ENCODE data around the gene ADAMTS17.

ADAMTS17 gene

DNA sequence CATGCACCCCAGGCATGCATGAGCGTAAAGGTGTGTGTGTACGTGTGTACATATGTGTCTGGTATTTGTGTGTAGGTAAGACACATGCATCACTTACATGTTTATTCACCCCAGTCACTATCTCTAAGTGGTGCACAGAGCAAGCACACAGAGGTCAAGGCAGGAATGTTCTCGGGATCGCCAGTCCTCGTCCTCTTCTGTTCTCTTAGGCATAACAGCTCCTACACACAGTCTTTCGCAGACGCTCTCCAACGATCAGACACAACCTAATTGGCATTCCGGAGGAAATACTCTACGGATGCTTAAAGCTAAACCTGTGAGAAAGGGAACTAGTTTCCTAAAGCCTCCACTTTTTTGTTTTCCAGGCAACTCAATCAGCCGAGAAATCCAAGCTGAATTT, 95.9 kb downstream of the ADAMTS17 start:
- DNase-seq = no peak

DNA sequence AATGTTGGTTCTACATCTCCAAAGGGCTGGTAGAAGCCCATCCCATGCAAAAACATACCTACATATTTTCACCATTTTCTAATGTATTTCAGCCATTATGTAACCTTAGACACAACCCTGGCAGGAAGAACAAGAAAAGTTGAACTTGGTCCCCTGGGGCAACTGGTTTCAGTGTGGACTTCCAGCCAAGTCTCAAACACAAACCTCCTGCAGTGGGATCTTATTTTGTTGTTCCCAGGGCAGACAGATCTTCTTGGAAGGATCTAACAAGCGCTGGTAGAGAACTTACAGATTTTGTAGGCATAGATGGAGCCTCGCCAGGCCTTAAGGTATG, 96.3 kb downstream of the ADAMTS17 start:
- DNase-seq = no peak

DNA sequence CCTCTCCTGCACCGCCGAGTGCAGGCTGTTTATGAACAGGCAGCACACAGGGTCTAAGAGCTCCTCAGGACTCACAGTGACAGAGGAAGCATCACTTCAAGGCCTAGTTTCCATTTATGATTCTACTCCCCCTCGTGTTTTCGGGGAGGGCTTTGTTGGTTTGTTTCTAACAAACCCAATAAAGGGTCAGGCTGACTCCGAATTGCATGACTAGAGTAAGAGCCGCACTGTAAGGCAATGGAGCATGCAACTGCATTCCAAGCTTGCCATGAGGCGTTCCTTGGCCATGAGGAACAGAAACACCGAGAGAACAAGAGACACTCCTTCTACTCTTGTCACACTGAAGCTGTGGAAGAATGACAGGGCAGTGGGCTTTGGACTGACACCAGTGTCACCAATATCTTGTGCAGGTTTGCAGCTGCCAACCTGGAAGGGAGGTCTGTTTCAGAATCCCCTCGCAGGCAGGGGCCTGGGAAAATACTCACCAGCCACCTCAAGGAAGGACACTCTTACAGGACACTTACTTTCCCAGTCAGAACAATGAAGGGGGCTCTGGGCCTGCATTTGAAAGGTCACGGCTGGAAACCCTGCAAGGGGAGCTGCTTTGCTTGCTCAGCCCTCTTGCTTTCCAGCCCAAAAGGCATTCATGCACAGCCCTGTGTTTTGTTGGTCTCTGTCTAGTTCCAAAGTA, 96.8 kb downstream of the ADAMTS17 start:
- no peak for DNase-seq

DNA sequence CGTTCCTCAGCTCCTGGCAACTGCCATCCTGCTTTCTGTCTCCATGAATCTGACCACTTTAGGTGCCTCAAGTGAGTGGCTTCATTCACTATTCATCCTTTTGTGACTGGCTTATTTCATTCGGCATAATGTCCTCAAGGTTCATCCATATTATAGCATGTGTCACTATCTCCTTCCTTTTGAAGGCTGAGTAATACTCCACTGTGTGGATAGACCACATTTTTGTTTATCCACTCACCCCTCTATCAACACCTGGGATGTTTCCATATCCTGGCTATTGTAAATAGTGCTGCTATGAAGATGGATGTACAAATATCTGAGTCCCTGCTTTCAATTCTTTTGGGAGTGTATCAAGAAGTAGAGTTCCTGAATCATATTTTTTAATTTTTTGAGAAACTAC, 98.8 kb downstream of the ADAMTS17 start:
- no peak for DNase-seq

DNA sequence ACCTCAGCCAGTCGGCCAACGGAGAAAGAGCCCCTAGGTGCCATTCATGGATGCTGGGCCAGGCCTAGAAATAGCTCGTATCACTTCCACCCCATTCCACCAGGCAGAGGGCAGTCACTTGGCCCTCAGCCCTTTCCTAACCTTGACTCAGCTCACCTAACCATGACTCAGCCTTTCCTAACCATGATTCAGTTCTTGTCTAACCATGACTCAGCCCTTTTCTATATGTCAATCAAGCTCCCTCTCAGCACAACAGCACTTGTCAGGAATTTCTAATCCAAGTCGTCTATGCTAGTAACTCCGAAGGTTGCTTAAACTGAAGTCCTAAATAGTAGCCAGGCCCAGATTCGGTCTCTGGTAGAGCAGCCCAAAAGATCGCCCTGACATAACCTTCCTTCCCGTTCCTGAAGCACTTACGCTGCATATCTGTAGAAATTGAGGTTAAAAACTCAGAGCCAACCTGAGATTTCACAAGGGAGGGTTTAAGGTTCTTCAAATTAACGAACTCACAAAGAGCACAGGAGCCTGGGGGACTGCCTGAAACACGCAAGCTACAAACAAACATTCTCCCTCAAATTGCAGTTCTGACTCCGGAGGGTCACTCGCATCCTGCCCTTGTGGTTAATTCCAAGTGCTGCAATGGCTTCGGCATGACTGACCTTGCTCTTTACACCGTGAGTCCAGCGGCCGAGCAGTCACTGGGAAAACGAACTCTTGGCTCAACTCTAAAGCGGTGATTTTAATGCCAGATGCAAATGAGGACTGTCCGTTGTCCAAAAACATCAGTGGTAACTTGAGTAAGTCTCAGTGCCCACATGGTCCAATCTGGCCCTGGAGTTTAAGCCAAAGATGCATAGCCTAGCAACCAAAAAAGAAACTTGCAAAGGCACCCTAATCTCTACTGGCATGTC, 99.9 kb downstream of the ADAMTS17 start:
- no peak for DNase-seq

DNA sequence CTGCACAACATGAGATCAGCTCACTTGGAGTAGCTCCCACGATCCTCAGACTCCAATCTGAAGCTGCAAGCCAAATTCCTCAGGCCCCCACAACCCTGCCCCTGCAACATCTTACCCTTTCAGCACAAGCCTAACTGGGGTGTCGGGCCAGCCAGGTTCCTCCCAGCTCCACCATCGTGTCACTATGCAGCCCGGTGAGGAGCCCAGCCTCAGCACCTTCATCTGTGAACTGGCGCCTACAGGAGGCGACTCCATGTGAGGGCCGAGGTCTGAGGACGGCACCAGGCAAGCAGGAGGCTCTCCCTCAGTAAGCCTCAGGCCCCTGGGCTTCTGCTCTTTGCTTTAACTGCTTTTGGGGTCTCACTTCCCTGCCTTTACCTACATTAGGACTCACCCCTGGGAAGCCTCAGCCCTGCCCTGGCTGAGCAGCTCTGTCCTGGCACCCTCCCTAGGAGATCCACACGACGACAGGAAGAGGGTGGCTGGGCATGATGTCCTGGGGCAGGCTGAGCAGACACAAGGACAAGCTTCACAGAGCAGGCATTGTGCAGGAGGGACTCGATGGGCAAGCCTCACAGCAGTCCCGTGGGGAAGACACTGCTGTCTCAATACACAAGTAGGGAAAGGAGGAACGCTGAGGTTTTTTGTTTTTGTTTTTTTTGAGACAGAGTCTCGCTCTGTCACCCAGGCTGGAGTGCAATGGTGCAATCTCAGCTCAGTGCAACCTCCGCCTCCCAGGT, 104.6 kb downstream of the ADAMTS17 start:
- DNase-seq = no peak

DNA sequence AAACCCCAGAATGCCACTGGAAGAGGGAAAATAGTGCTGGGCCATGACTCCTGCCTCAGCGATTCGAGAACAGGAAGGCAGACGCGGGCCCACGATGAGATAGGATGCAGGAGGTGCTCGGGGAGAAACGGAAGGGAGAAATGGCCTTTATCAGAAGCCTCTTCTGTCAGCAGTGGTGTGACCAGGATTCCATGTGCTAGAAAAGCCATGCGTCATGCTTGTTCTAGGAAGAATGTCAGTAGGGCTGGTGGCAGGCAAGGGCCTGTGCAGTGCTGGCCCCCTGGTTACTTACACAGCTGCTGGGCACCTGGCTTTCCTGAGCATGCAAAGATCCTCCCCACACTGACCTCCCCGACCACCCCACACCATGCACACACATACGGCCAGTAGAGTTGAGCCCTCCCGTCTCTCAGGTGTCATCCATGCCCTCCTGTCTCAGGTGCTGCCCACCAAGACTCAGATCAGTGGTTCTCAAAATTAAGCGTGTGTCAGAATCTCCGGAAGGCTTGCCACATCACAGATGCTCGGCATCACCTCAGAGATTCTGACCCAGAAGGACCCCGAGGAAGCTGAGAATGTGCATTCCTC, 106.7 kb downstream of the ADAMTS17 start:
- DNase-seq = no peak

DNA sequence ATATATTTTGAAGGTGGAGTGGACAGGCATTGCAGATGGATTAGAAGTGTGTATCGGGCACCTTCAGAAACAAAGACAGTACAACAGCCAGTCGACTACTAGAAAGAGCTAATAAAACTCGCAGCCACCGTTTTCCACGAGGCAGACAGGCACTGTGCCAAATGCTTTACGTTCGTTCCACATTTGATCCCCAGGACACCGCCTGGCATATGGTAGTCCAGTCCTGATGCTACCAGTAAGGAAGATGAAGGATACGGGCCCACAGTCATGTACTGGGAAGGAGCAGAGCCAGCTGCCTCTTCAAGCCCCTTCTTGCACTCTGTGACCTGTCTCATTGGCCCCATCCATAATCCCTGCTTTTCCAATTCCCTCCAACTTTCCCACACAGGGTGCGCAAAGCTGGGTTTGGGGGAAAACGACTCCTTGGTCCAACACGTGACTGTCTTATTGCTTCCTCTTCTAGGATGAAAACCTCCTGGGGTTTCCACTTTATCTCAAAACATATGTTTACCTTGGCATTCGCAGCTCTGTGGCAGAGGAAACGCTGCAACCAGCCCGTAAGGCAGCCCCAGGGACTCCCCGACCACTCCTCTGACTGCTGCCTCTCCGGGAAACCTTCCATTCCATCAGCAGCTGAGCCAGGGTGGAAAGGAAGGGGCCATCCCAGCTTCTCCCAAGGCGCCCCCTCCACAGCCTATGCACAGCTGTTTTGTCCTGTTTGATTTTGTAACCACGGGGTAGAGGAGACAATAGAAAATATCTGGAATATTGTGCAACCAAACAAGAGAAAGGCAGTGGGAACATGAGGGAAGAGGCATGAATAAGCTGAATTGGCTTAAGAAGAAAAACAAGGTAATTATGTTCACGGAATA, 107.4 kb downstream of the ADAMTS17 start:
- no peak for DNase-seq

DNA sequence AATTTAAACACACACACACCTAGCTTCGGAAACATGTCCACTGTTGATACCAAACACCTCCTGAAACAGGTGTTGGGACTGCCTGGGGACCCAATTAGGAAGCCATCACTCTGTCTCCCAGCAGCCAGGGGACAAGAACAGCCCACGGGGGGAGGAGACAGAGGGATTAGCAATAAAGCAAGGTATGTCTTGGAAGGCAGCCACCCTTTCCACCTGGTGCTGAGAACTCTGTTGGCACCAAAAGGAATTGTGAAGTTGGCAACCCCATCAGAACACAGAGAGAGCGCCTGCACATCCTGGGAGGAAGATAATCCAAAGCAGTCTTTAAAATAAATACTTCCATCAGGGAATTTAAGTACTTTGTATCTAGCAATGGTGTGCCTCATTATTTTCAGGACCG, 111.0 kb downstream of the ADAMTS17 start:
- DNase-seq = no peak

DNA sequence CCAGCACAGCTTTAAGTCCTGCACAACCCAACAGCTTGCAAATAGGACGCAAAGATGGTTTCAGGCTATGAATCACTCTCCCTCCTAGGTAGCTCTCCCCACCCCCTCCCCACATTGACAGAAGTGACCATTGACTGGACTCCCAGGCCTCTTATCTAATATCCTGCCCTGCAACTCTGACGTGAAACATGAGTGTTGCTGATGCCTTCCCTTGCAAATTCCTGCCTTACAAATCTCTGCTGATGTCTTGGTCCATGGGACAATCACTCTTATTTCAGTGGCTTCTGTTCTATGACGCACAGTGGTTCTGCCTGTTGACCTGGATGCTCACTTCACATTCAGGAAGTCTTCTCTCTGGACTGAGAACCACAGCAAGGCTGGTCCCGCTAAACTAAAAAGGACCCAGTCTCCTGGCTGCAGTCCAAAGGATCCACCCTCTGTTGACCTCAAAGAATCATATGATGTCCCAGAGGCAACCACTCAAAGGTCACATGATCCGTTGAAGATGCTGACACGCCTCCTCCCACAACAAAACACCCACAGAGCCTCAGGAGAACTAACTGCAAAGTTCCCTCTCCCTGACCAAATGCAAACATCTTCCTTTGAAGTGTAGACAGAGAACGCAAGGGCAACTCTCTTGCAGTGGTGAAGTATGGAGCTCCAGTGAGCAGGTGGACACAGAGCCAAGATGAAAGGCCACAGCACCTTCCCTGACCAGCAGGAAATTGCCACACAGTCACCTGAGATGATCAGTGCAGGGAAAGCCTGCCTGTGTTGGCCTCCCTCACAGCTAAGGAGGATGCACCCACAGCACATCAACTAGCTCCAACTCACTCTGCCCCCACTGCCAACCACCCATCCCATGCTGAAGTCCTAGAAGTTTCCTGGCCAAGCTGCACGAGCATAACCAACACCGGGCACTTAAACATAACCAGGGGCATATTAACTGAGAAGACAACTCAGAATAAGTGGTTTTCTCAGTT, 112.3 kb downstream of the ADAMTS17 start:
- no peak for DNase-seq

DNA sequence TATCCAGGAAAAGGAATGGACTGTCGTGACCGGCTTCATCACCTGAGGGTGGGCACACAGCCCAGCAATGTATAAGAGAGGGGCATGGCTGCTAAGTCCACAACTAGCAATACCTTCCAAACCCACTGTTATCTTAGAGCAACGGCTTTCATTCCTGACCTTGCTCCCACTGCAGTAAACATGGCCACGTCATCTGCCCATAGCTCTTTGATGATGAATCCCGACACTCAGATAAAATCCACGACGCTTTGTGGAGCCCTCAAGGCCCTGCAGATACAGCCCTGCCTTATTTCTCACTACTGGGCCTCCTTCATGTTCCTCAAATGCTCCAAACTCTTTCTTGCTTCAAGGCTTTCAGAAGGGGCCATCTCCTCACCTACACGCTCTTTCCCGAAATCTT, 114.0 kb downstream of the ADAMTS17 start:
- DNase-seq = no peak

DNA sequence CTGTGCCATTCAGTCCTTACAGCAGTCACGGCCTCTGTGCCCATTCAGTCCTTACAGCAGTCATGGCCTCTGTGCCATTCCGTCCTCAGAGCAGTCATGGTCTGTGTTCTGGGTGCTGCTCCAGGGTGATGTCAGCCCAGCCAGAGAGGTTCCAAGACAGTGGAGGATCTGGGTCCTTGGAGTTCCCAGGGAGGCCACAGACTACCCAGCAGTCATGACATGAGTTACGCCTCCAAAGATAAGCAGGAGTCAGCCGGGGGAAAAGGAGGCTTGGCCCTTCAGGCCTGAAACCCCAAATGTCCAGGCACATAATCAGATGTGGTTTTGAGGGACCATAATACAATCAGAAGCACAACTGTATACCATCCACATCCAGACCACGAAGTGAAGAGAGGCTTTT, 115.7 kb downstream of the ADAMTS17 start:
- DNase-seq = no peak

DNA sequence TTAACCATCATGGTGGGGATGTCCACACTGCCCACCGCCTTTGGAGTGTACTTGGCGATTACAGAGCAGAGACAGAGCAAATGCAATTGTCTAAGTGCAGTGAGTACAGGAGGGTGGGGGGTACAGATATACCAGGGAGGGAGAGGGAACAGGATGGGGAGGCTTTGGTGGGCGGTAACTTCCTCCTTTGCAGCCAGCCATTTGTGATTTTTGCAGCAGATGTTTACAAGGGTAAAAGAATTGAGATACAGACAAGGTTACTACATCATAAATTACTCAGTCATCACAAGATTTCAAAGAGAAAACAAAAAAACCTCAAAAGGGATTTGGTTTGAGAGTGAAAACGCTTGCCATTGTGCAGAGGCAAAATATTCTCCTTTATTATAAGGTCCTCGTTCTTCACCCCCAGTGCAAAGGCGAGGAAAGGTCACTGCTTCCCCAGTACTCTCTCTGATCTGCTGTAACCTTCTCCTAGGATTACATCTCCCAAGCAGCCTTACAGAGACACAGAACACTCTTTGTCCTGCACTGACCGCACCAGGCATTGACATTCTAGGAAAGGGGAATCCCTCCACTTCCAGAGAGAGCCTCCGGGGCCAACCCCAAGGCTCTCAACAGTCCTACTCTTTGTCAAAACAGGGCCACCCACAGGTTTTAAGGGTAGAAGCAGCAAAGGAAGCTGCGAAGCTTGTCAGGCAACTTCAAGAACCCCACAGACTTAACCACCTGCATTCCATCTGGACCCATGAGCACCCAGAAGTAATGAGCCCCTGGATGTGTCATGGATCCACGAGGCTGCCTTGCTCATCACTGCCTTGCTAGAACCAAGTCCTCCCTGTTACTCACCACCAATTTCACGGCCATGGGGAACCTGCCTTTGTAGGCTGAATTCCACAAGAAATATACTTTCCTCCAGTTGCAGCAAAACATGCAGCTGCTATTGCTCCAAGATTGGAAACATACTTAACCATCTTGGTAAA, 117.3 kb downstream of the ADAMTS17 start:
- no peak for DNase-seq

DNA sequence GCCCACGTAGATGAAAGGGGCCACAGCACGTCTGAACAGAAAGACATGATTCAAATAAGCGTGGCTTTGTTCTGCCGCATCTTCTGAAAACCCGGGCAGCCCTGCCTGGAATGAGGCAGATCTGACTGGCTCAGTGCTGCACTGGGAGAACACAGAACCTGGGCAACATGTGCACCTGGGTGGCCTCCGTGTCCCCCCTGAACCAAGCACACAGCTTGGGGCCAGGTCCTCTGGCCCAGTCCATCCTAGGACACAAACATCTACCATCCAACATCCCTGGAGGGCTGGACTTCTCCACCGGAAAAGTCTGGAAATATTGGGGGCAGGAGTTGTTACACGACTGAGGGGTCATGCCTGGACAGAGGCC, 119.4 kb downstream of the ADAMTS17 start:
- DNase-seq = no peak

DNA sequence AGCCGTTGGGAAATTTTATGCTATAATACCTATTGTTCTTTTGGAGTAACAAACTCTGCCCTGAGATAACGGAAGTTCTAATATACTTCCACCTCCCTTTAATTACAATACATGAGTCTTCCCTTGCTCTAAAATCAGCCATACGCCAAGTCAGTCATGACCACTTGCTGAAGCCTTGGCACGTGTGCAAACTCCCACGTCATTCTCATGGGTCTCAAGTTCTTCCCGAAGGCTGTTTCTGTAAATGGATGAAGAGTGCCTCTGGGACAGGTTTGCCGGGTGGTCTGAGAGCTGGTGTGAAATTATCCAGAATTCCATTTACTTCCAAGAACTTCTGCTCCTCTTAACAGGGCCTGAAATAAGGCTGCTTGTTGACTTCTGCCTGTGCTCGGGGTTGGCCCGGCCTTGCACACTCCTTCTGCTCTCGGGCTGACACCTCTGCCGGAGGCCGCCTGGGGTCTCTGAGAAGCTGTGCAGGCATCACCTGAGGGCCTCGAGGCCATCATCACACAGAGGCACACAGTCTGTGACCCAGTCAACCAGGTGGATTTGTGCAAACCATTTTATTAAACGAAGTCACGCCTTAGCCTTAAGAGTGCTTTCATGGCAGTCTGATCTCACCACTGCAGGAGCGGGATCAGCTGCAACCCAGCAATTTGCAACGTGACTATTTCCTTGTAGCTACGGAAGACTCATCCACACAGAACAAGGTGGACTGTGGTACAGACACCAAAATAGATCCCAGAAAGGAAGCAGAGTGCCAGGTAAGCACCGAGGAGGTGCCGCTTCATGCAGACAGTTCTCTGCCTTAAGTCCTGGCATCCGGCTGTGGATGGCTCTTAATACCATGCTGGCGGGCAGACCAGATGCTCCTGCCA, 120.1 kb downstream of the ADAMTS17 start:
- no peak for DNase-seq

DNA sequence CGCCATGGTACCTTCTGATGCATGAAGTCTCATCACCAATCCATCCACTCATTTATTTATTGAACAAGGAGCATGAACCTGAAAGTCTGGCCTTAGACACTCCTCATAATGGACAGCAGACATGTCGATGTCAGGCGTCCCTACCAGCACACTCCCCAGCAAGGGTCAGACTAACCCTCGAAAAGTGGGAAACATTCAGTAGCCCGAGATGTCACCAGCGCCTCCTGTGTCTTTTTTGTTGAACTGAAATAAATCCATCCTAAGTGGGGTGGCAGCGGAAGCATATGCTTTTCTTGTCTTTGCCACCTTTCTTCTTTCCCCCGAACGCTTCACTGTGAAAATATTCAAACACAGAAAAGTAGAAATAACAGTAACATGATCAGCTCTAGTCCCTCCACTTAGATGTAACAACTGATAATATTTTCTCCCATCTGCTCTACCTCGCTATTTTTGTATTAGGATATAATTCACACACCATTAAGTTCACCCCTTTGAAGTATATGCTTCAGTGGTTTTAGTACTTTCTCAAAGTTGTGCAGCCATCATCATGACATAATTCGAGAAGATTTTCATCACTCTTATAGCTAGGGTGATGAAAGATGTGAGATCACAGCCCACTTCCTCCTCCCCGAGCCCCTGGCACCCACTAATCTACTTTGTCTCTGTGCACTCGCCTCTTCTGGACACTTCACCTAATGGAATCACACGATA, 121.6 kb downstream of the ADAMTS17 start:
- no peak for DNase-seq

DNA sequence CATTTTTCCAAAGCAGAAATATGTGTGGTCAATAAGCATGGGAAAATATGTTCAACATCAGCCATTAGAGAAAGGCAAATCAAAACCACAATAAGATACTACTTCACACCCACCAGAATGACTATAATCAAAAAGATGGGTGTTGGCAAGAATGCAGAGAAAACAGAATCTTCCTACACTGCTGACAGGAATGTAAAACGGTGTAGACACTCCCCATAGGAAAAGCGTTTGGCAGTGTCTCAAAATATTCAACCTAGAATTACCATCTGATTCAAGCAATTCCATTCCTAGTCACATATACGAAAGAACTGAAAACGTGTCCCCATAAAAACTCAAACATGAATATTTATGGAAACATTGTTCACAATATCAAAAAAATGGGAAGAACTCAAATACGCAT, 123.3 kb downstream of the ADAMTS17 start:
- no peak for DNase-seq

DNA sequence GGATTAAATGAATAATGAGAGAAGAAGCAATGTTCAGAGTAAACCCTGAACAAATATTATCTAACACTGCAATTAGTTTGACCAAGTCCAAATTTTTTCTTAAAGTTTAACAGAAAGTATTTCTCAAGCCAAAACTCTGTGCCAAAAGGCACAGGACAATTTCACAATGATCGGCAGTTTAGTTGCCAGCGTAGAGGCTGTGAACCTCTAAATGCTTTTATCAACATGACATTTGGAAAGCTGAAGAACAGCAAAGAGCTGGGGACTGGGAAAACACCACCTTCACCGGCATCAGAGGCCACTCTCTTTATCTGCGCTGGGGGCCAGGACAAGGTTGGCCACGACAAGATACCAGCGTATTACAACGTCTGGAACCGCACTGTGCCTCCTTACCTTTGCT, 125.6 kb downstream of the ADAMTS17 start:
- DNase-seq = no peak

All from SHP77 treated with DMSO at 0.1 percent for 48 hours (cell line).